Stimulated activated CD8-positive, alpha-beta memory T cell treated with anti-CD3 and anti-CD28 coated beads, Interleukin-7, amount 100 ng/mL, for 4 hours (primary cell): Measurements from ENCODE around the gene TMEM234.
A peak's percentile ranks its signal among the peaks of the same experiment; 100 is the strongest.

Source experiments
- DNase-seq, 2 donors: peaks; one replicate each; pipeline ENCODE4 v3.0.0-alpha.2; 2020; ENCODE audit warnings: low read depth in 2 of 2

TMEM234 gene

GRCh38 chr1:32239790-32240139 is 17.6 kb upstream of the TMEM234 start:
- DNase-seq = no peak

GRCh38 chr1:32239337-32239736 is 17.2 kb upstream of the TMEM234 start:
- no peak for DNase-seq

- no peak for DNase-seq
Observed at GRCh38 chr1:32234792-32235191, 12.6 kb upstream of the TMEM234 start.

GRCh38 chr1:32232558-32233304 is 10.6 kb upstream of the TMEM234 start:
- no peak for DNase-seq

- DNase-seq = no peak
Observed at GRCh38 chr1:32231843-32232432, 9.8 kb upstream of the TMEM234 start.

- no peak for DNase-seq
Observed at GRCh38 chr1:32228771-32229170, 6.6 kb upstream of the TMEM234 start.

GRCh38 chr1:32224285-32224684 is 2.1 kb upstream of the TMEM234 start:
- DNase-seq = no peak

GRCh38 chr1:32223683-32224082 is 1.5 kb upstream of the TMEM234 start:
- no peak for DNase-seq

- DNase-seq = no peak
Observed at GRCh38 chr1:32221581-32221979, 573 bp downstream of the TMEM234 start.

GRCh38 chr1:32220746-32221580 is 1.2 kb downstream of the TMEM234 start:
- no peak for DNase-seq

GRCh38 chr1:32219022-32219421 is 3.1 kb downstream of the TMEM234 start:
- DNase-seq = no peak

GRCh38 chr1:32216566-32216965 is 5.6 kb downstream of the TMEM234 start:
- DNase-seq = no peak

GRCh38 chr1:32215629-32216480 is 6.3 kb downstream of the TMEM234 start:
- peak; percentile 23 to 34 for DNase-seq

- DNase-seq = no peak
Observed at GRCh38 chr1:32208891-32209328, 13.2 kb downstream of the TMEM234 start, which contains the start of gene DCDC2B. TSS of gene DCDC2B (plus strand) at chr1:32209089. CDS start at chr1:32209094, 5 bp downstream.

GRCh38 chr1:32208469-32208868 is 13.7 kb downstream of the TMEM234 start:
- no peak for DNase-seq

- DNase-seq = peak; percentile 67 to 79
Observed at GRCh38 chr1:32205401-32206370, 16.5 kb downstream of the TMEM234 start, which contains the start of gene IQCC. TSS of gene IQCC (plus strand) at chr1:32205671. CDS start at chr1:32205682, 11 bp downstream.

- DNase-seq = no peak
Observed at GRCh38 chr1:32204943-32205361, 17.2 kb downstream of the TMEM234 start.

- DNase-seq = peak; percentile 55 to 69
Observed at GRCh38 chr1:32201011-32201855, 20.9 kb downstream of the TMEM234 start.
